GM23338 (cell line): ENCODE results near the gene LMNA. TPM values are rescaled to one million over a fixed set of nuclear protein-coding genes. Genes with fewer than 3 reads are reported as not detected.

ENCODE experiments used
- ATAC-seq: fragments of 200-7000 bp; cut with Tn5 transposase; 3 replicates; pipeline ENCODE4 v1.9.1; 2020
- DNase-seq: peaks from one replicate; pipeline ENCODE4 v3.0.0-alpha.2; 2015; ENCODE audit warnings: low spot score
- H2AFZ ChIP-seq: fragments of 200-600 bp; sonication (generic); 2 replicates; pipeline ENCODE4 v1.8.0; 2016; ENCODE audit warnings: antibody characterized with exemption, mild to moderate bottlenecking, moderate library complexity
- H3F3A ChIP-seq: fragments of 200-600 bp; sonication (generic); replicated peaks from 2 replicates; pipeline ENCODE4 v1.8.0; 2017; ENCODE audit warnings: antibody characterized with exemption, mixed run types, low read depth
- H3K27ac ChIP-seq: fragments of 200-600 bp; sonication (generic); 2 replicates; pipeline ENCODE4 v1.6.1; 2016; ENCODE audit warnings: low read depth
- H3K27me3 ChIP-seq: fragments of 200-600 bp; sonication (generic); 2 replicates; pipeline ENCODE4 v1.8.0; 2016; ENCODE audit warnings: mild to moderate bottlenecking, mixed run types, moderate library complexity; ENCODE audit not compliant: insufficient read depth
- H3K36me3 ChIP-seq: fragments of 200-600 bp; sonication (generic); 2 replicates; pipeline ENCODE4 v1.8.0; 2016; ENCODE audit warnings: mild to moderate bottlenecking; ENCODE audit not compliant: insufficient read depth
- H3K4me1 ChIP-seq: fragments of 200-600 bp; sonication (generic); 2 replicates; pipeline ENCODE4 v1.8.0; 2016; ENCODE audit warnings: mild to moderate bottlenecking, moderate library complexity; ENCODE audit not compliant: insufficient read depth
- H3K4me2 ChIP-seq: fragments of 200-600 bp; sonication (generic); 2 replicates; pipeline ENCODE4 v1.7.1; 2017; ENCODE audit warnings: mixed run types
- H3K4me3 ChIP-seq: fragments of 200-600 bp; sonication (generic); 2 replicates; pipeline ENCODE4 v1.6.1; 2016; ENCODE audit warnings: mixed run types
- H3K79me2 ChIP-seq: fragments of 200-600 bp; sonication (generic); replicated peaks from 2 replicates; pipeline ENCODE4 v1.8.0; 2017; ENCODE audit warnings: mild to moderate bottlenecking; ENCODE audit not compliant: insufficient read depth
- H3K9me2 ChIP-seq: fragments of 200-600 bp; sonication (generic); 2 replicates; pipeline ENCODE4 v1.8.0; 2017; ENCODE audit not compliant: insufficient read depth
- H4K20me1 ChIP-seq: fragments of 200-600 bp; sonication (generic); replicated peaks from 2 replicates; pipeline ENCODE4 v1.8.0; 2017; ENCODE audit warnings: mild to moderate bottlenecking; ENCODE audit not compliant: insufficient read depth
- H3K27ac Mint-ChIP-seq: 2 replicates; pipeline ENCODE4 v1.8.0; 2020; ENCODE audit warnings: inconsistent platforms, mild to moderate bottlenecking, moderate library complexity, mixed read lengths
- H3K27me3 Mint-ChIP-seq: 3 replicates; pipeline ENCODE4 v1.8.0; 2022; ENCODE audit warnings: low read depth, mild to moderate bottlenecking, moderate library complexity, mixed read lengths, inconsistent platforms; ENCODE audit not compliant: insufficient read depth, poor library complexity
- H3K36me3 Mint-ChIP-seq: 3 replicates; pipeline ENCODE4 v1.8.0; 2021; ENCODE audit warnings: low read depth, mild to moderate bottlenecking, inconsistent platforms, moderate library complexity, mixed read lengths
- H3K4me1 Mint-ChIP-seq: 3 replicates; pipeline ENCODE4 v1.8.0; 2020; ENCODE audit warnings: mild to moderate bottlenecking, inconsistent platforms, mixed read lengths
- H3K4me3 Mint-ChIP-seq: 3 replicates; pipeline ENCODE4 v1.8.0; 2021; ENCODE audit warnings: moderate library complexity, mild to moderate bottlenecking, inconsistent platforms, mixed read lengths
- H3K9me3 Mint-ChIP-seq: 3 replicates; pipeline ENCODE4 v1.8.0; 2020; ENCODE audit warnings: moderate library complexity, mild to moderate bottlenecking, inconsistent platforms, mixed read lengths
- CREB1 ChIP-seq: fragments of 250-450 bp; sonication (Bioruptor Pico); IDR thresholded peaks from 2 replicates; pipeline ENCODE4 v1.5.0; 2020; ENCODE audit warnings: low read depth, mild to moderate bottlenecking, moderate library complexity
- EZH2 ChIP-seq: fragments of 200-600 bp; sonication (generic); IDR thresholded peaks from one replicate; pipeline ENCODE4 v1.8.0; 2017; ENCODE audit warnings: antibody characterized with exemption, mild to moderate bottlenecking, low read depth; ENCODE audit not compliant: unreplicated experiment
- EZH2phosphoT487 ChIP-seq: fragments of 200-600 bp; sonication (generic); IDR thresholded peaks from one replicate; pipeline ENCODE4 v1.8.1; 2018; ENCODE audit warnings: antibody characterized with exemption; ENCODE audit not compliant: unreplicated experiment
- JUNB ChIP-seq: IDR thresholded peaks from one replicate; pipeline ENCODE4 v1.6.1; 2016; ENCODE audit warnings: antibody characterized with exemption; ENCODE audit not compliant: unreplicated experiment
- POLR2AphosphoS5 ChIP-seq: IDR thresholded peaks from 2 replicates; pipeline ENCODE4 v1.6.1; 2016; ENCODE audit warnings: antibody characterized with exemption, low read depth
- STAT1 ChIP-seq: IDR thresholded peaks from one replicate; pipeline ENCODE4 v1.6.1; 2016; ENCODE audit warnings: antibody characterized with exemption; ENCODE audit not compliant: unreplicated experiment
- ZNF331 ChIP-seq: fragments of 250-450 bp; sonication (Bioruptor Pico); IDR thresholded peaks from 2 replicates; pipeline ENCODE4 v1.5.0; 2020; ENCODE audit warnings: low read depth, mild to moderate bottlenecking, moderate library complexity
- polyA plus RNA-seq: library from polyadenylated mRNA; unstranded; fragments of >200 nt; fragmentation: Nextera tagmentation; extraction: Ambion mirVana; gene quantifications from 2 replicates; pipeline ENCODE4 v1.2.1, GENCODE V29; 2016
- total RNA-seq: library from RNA; depleted of rRNA; stranded (reverse); fragments of >200 nt; shearing (Covaris generic); gene quantifications from 2 replicates; pipeline ENCODE4 v1.2.3, GENCODE V29; 2014
- TF ChIP-seq, protein P1 (sequence below), 2 experiments: fragments of 200-600 bp in 1 of 2; sonication (generic) in 1 of 2; conservative IDR thresholded peaks; 2 replicates each; pipeline versions ENCODE4 v1.5.1 to v1.6.1; 2016 to 2017; ENCODE audit warnings: antibody characterized with exemption in 2 of 2, low read depth in 2 of 2, mild to moderate bottlenecking in 2 of 2, moderate library complexity in 1 of 2

The LMNA gene
- total and polyA plus RNA-seq, 2 experiments from 2014 or later, result 35.5 to 56.3 TPM

- H3K36me3 Mint-ChIP-seq, result peaks cover 2% of the 10 kb centered on the region; the same call in 1 of the 3 replicates
- Histone ChIP-seq H3K27ac (no peak overlapping the region), H3F3A (peaks cover 4% of the 10 kb centered on the region; the same call in 1 of the 2 replicates), H4K20me1 (no peaks in the 10 kb centered on the region), H3K4me2 (peak overlapping the region; percentile 81), H3K4me3 (peak overlapping the region; percentile 56), H3K27me3 (no peaks in the 10 kb centered on the region), H3K36me3 (no peaks in the 10 kb centered on the region), H2AFZ (peak overlapping the region; percentile 96), H3K79me2 (no peaks in the 10 kb centered on the region), H3K4me1 (peaks cover 28% of the 10 kb centered on the region), H3K9me2 (no peaks in the 10 kb centered on the region)
- DNase-seq (peak; percentile 43), ATAC-seq (peak; percentile 6; the same call in 2 of the 3 replicates)
- H3K27ac Mint-ChIP-seq, result no peak overlapping the region
- H3K4me3 Mint-ChIP-seq, result peak overlapping the region; percentile 72
- peaks cover 24% of the 10 kb centered on the region for H3K4me1 Mint-ChIP-seq
- TF ChIP-seq STAT1 (no peak), ZNF331 (CRISPR knock-in tag) (no peak), EZH2 (no peak), JUNB (no peak), EZH2phosphoT487 (no peak)
- TF ChIP-seq, protein P1, sequence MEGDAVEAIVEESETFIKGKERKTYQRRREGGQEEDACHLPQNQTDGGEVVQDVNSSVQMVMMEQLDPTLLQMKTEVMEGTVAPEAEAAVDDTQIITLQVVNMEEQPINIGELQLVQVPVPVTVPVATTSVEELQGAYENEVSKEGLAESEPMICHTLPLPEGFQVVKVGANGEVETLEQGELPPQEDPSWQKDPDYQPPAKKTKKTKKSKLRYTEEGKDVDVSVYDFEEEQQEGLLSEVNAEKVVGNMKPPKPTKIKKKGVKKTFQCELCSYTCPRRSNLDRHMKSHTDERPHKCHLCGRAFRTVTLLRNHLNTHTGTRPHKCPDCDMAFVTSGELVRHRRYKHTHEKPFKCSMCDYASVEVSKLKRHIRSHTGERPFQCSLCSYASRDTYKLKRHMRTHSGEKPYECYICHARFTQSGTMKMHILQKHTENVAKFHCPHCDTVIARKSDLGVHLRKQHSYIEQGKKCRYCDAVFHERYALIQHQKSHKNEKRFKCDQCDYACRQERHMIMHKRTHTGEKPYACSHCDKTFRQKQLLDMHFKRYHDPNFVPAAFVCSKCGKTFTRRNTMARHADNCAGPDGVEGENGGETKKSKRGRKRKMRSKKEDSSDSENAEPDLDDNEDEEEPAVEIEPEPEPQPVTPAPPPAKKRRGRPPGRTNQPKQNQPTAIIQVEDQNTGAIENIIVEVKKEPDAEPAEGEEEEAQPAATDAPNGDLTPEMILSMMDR (conservative IDR thresholded peaks at IDR 0.05; ENCODE audit: low read depth in 2 of 2), result no peak
- H3K9me3 Mint-ChIP-seq, result no peaks in the 10 kb centered on the region
- peaks cover 9% of the 10 kb centered on the region for H3K27me3 Mint-ChIP-seq
Measured at GRCh38 chr1:156160000-156160742, 45.7 kb downstream of the LMNA start.

- Histone ChIP-seq H3K4me3 (peak overlapping the region; percentile 56), H3K36me3 (no peaks in the 10 kb centered on the region), H3F3A (peaks cover 4% of the 10 kb centered on the region; the same call in 1 of the 2 replicates), H4K20me1 (no peaks in the 10 kb centered on the region), H3K4me1 (peaks cover 23% of the 10 kb centered on the region), H3K27ac (no peak overlapping the region), H3K79me2 (no peaks in the 10 kb centered on the region), H3K27me3 (no peaks in the 10 kb centered on the region), H3K4me2 (peak overlapping the region; percentile 81), H2AFZ (peak overlapping the region; percentile 96), H3K9me2 (no peaks in the 10 kb centered on the region)
- no peaks in the 10 kb centered on the region for H3K9me3 Mint-ChIP-seq
- H3K4me3 Mint-ChIP-seq, result peak overlapping the region; percentile 72
- TF ChIP-seq EZH2phosphoT487, result no peak
- TF ChIP-seq CREB1 (CRISPR knock-in tag), result no peak
- no peak for TF ChIP-seq STAT1
- TF ChIP-seq POLR2AphosphoS5, result peak; percentile 74
- no peak overlapping the region for H3K27ac Mint-ChIP-seq
- peaks cover 4% of the 10 kb centered on the region; the same call in 1 of the 3 replicates for H3K36me3 Mint-ChIP-seq
- H3K27me3 Mint-ChIP-seq, result peaks cover 9% of the 10 kb centered on the region
- ATAC-seq, result peak; percentile 93
- peaks cover 23% of the 10 kb centered on the region for H3K4me1 Mint-ChIP-seq
- DNase-seq, result peak; percentile 91
Measured at GRCh38 chr1:156160743-156161171, 46.2 kb downstream of the LMNA start.
